T-helper 17 cell (primary cell): ENCODE measurements around the gene ZCCHC2. TPM values are rescaled to one million over a fixed set of nuclear protein-coding genes. Genes with fewer than 3 reads are reported as not detected.

Experiments used
- ATAC-seq: fragments of 150-1000 bp; cut with Tn5 transposase; 2 replicates; pipeline ENCODE4 v1.10.0; 2021; ENCODE audit warnings: mild to moderate bottlenecking, moderate library complexity
- DNase-seq, 3 donors: peaks; one replicate each; pipeline versions ENCODE4 v3.0.0 to v3.0.0-alpha.2; 2020 to 2021
- H3K9me3 ChIP-seq: one replicate; pipeline ENCODE4 v1.7.0; 2013; ENCODE audit warnings: low read length, mild to moderate bottlenecking; ENCODE audit not compliant: control insufficient read depth, poor library complexity, severe bottlenecking
- H3K27ac Mint-ChIP-seq: one replicate; pipeline ENCODE4 v1.8.0; 2022; ENCODE audit warnings: mild to moderate bottlenecking, moderate library complexity, mixed read lengths
- H3K27me3 Mint-ChIP-seq: one replicate; pipeline ENCODE4 v1.8.0; 2022; ENCODE audit warnings: mixed read lengths
- H3K36me3 Mint-ChIP-seq: one replicate; pipeline ENCODE4 v1.8.0; 2022; ENCODE audit warnings: low read depth, mixed read lengths
- H3K4me1 Mint-ChIP-seq: one replicate; pipeline ENCODE4 v1.8.0; 2022; ENCODE audit warnings: mild to moderate bottlenecking, mixed read lengths
- H3K4me3 Mint-ChIP-seq: one replicate; pipeline ENCODE4 v1.8.0; 2022; ENCODE audit warnings: mild to moderate bottlenecking, moderate library complexity, mixed read lengths
- total RNA-seq, 4 donors: library from RNA in 2 of 4; stranded (reverse) in 2 of 4; gene quantifications; one replicate each; pipeline ENCODE4 v1.2.3 and lab custom pipeline; 2022 to 2026

Gene ZCCHC2
- total RNA-seq = 10 to 100 TPM; 69.3 to 71.5 TPM
- 86.7 to 103 reads per million in 2 donors for total RNA-seq (lab: John Stamatoyannopoulos, UW)

DNA sequence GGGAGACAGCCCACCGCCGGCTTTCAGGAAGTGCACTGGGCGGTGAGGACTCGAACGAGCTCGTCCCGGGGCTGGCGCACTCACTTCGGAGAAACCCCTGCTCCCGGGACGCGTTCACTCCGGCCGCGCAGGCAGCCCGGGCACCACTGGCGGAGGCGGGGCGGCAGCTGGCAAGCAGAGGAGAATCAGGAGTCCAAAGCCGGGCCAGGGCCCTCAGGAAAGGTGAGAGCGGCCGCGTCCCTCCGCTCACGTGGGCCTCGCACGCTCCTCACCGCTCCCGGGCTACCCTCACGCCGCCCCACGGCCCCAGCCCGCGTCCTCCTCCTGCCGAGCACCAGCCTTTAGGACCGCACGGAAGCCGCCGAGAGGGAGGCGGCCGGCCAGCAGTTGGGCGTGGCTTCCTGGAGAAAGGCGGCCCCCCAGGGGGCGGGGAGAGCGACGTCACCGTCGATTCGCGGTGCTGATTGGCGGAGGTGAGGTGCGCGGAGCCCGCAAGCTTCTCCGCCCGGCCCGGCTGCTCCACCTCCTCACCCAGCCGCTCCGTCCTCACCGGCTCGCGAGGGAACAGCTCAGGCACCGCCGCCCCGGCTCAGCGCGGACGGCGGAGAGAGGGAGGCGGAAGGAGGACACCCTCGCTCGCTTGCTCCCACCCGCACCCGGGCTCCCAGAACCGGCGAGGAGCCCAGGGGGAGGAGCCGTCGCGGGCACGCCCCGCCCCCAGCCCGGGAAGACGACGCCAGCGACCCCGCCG, at the start of gene ZCCHC2:
Gene ZCCHC2 (plus strand): TSS at position 522 of the 751 bp plus-strand sequence. CDS start 400 bp downstream, outside the sequence.
- H3K36me3 Mint-ChIP-seq = peaks cover 2% of the 10 kb centered on the region
- H3K27me3 Mint-ChIP-seq = no peaks in the 10 kb centered on the region
- no peaks in the 10 kb centered on the region for H3K9me3 ChIP-seq
- peak within 1 kb of the TSS; percentile 89 for H3K27ac Mint-ChIP-seq
- DNase-seq (peak; percentile 97 to 99 (median 97)), ATAC-seq (peak; percentile 82)
- peaks cover 25% of the 10 kb centered on the region for H3K4me1 Mint-ChIP-seq
- H3K4me3 Mint-ChIP-seq = peak within 1 kb of the TSS; percentile 94

DNA sequence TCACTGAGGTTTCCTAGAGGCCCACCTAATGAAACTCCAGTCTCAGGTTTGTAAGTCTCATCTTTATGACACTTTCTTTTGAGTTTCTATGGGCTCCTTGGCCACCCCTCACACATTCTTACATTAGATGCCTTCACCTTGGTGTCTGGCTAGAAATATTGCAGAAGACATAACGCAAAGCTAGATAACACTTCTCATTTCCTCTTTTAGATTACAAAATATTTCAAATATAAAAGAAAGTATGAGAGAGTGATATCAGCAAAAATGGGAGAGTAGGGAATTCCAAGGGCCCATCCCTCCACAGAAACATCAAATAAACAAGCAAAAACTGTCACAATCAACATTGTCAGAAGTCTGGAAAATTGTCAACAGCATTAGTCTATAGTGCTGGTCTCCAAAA, 43.3 kb upstream of the ZCCHC2 start:
- Mint-ChIP-seq H3K4me1 (no peaks in the 10 kb centered on the region), H3K27me3 (peaks cover 17% of the 10 kb centered on the region), H3K36me3 (no peaks in the 10 kb centered on the region), H3K27ac (no peak overlapping the region), H3K4me3 (no peak overlapping the region)
- DNase-seq = no peak
- peaks cover 17% of the 10 kb centered on the region for H3K9me3 ChIP-seq
- no peak for ATAC-seq

DNA sequence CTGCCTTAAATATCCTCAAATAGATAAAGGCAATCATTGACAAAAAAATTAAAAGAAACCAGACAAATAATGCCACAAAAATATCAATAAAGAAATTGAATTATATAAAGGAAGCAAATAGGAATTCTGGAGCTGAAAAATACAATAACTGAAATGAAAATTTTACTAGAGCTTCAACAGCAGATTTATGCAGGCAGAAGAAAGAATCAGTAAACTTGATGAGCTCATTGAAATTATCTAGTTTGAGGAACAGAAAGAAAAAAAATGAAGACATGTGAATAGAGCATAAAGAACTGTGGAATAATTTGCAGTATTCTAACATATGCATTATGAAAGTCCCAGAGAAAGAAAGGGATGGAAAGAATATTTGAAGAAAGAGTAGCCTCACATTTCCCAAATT, 41.9 kb upstream of the ZCCHC2 start:
- no peaks in the 10 kb centered on the region for H3K36me3 Mint-ChIP-seq
- no peak overlapping the region for H3K27ac Mint-ChIP-seq
- DNase-seq (no peak), ATAC-seq (no peak)
- H3K4me1 Mint-ChIP-seq = no peaks in the 10 kb centered on the region
- H3K4me3 Mint-ChIP-seq = no peak overlapping the region
- peaks cover 17% of the 10 kb centered on the region for H3K9me3 ChIP-seq
- H3K27me3 Mint-ChIP-seq = peaks cover 24% of the 10 kb centered on the region

GRCh38 chr18:62484941-62485340, 37.9 kb upstream of the ZCCHC2 start:
- Mint-ChIP-seq H3K27ac (no peak overlapping the region), H3K4me1 (no peaks in the 10 kb centered on the region), H3K36me3 (no peaks in the 10 kb centered on the region), H3K4me3 (no peak overlapping the region), H3K27me3 (peaks cover 37% of the 10 kb centered on the region)
- H3K9me3 ChIP-seq = peaks cover 8% of the 10 kb centered on the region
- ATAC-seq (no peak), DNase-seq (no peak)

GRCh38 chr18:62485684-62486083, 37.1 kb upstream of the ZCCHC2 start:
- DNase-seq (no peak), ATAC-seq (no peak)
- H3K9me3 ChIP-seq = peaks cover 1% of the 10 kb centered on the region
- no peaks in the 10 kb centered on the region for H3K36me3 Mint-ChIP-seq
- no peaks in the 10 kb centered on the region for H3K4me1 Mint-ChIP-seq
- H3K4me3 Mint-ChIP-seq = no peak overlapping the region
- peaks cover 39% of the 10 kb centered on the region for H3K27me3 Mint-ChIP-seq
- H3K27ac Mint-ChIP-seq = no peak overlapping the region

- no peaks in the 10 kb centered on the region for H3K9me3 ChIP-seq
- no peaks in the 10 kb centered on the region for H3K36me3 Mint-ChIP-seq
- H3K27me3 Mint-ChIP-seq = peaks cover 46% of the 10 kb centered on the region
- ATAC-seq (no peak), DNase-seq (no peak)
- H3K27ac Mint-ChIP-seq = no peak overlapping the region
- no peak overlapping the region for H3K4me3 Mint-ChIP-seq
- H3K4me1 Mint-ChIP-seq = peaks cover 3% of the 10 kb centered on the region
Observed at GRCh38 chr18:62486290-62486964, 36.4 kb upstream of the ZCCHC2 start.

DNA sequence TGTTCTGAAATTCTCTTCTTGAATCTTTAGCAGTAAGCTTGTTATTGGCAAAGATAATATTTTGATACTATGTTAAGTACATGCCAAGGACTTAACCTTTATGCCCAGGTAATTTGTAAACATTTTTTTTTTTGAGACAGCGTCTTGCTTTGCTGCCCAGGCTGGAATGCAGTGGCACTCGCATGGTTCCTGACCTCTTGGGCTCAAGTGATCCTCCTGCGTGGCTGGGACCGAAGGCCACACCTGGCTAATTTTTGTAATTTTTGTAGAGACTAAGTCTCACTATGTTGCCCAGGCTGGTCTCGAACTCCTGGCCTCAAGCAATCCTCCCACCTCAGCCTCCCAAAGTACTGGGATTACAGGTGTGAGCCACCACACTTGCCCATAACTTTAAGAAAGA, 35.7 kb upstream of the ZCCHC2 start:
- H3K9me3 ChIP-seq = no peaks in the 10 kb centered on the region
- Mint-ChIP-seq H3K4me3 (no peak overlapping the region), H3K36me3 (no peaks in the 10 kb centered on the region), H3K4me1 (peaks cover 3% of the 10 kb centered on the region), H3K27ac (no peak overlapping the region), H3K27me3 (peaks cover 52% of the 10 kb centered on the region)
- no peak for DNase-seq
- ATAC-seq = no peak

- Mint-ChIP-seq H3K4me3 (no peak overlapping the region), H3K27me3 (peaks cover 54% of the 10 kb centered on the region), H3K27ac (no peak overlapping the region), H3K36me3 (no peaks in the 10 kb centered on the region), H3K4me1 (peaks cover 3% of the 10 kb centered on the region)
- no peaks in the 10 kb centered on the region for H3K9me3 ChIP-seq
- ATAC-seq = no peak
- DNase-seq = no peak
Observed at GRCh38 chr18:62490967-62491695, 31.7 kb upstream of the ZCCHC2 start.

DNA sequence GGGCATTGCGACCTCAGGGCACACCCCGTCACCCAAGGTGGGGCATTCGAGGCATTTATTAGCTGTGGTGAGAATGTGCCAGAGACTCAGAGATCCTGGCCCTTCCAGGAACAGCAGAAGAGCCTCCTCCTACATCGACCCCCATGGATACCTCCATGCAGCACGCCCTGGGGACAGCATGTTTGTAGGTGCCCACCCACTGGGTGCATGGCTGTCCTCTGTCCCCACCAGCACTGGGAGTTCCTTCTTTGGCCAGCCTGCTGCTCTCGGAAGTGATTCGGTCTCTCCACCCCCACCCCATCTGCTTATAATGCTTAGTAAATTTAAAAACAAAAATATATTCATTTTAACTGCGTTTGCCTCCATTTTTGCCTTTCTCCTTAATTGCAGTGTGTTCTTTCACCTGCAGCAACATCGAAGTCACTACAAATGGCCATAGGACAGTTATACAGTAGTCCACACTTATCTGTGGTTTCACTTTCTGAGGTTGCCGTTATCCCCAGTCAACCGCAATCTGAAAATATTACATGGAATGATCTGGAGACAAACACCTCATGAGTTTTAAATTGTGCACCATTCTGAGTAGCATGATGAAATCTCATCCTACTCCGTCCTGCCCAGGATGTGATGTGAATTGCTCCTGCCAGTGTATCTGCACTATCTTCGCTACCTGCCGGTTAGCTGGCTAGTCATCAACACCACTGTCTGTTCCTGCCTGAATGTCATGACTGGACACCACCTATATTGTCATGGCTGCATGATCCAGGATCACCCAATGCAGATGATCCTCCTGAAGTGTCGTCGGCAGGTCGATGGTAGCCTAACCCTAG, 29.6 kb upstream of the ZCCHC2 start:
- H3K9me3 ChIP-seq = no peaks in the 10 kb centered on the region
- H3K36me3 Mint-ChIP-seq = no peaks in the 10 kb centered on the region
- ATAC-seq = no peak

GRCh38 chr18:62494764-62495163, 28.1 kb upstream of the ZCCHC2 start:
- no peaks in the 10 kb centered on the region for H3K9me3 ChIP-seq
- H3K27me3 Mint-ChIP-seq = peaks cover 39% of the 10 kb centered on the region
- ATAC-seq (no peak), DNase-seq (no peak)
- H3K27ac Mint-ChIP-seq = no peak overlapping the region
- no peaks in the 10 kb centered on the region for H3K36me3 Mint-ChIP-seq
- no peak overlapping the region for H3K4me3 Mint-ChIP-seq
- peaks cover 3% of the 10 kb centered on the region for H3K4me1 Mint-ChIP-seq

More for the DNA sequence above, 29.6 kb upstream of the ZCCHC2 start:
- DNase-seq = no peak
- Mint-ChIP-seq H3K27ac (no peak overlapping the region), H3K27me3 (peaks cover 49% of the 10 kb centered on the region), H3K4me1 (peaks cover 3% of the 10 kb centered on the region), H3K4me3 (no peak overlapping the region)

GRCh38 chr18:62496262-62496661, 26.6 kb upstream of the ZCCHC2 start:
- no peaks in the 10 kb centered on the region for H3K9me3 ChIP-seq
- Mint-ChIP-seq H3K4me1 (no peaks in the 10 kb centered on the region), H3K4me3 (no peak overlapping the region), H3K27ac (no peak overlapping the region), H3K27me3 (peaks cover 31% of the 10 kb centered on the region), H3K36me3 (no peaks in the 10 kb centered on the region)
- DNase-seq (no peak), ATAC-seq (no peak)

DNA sequence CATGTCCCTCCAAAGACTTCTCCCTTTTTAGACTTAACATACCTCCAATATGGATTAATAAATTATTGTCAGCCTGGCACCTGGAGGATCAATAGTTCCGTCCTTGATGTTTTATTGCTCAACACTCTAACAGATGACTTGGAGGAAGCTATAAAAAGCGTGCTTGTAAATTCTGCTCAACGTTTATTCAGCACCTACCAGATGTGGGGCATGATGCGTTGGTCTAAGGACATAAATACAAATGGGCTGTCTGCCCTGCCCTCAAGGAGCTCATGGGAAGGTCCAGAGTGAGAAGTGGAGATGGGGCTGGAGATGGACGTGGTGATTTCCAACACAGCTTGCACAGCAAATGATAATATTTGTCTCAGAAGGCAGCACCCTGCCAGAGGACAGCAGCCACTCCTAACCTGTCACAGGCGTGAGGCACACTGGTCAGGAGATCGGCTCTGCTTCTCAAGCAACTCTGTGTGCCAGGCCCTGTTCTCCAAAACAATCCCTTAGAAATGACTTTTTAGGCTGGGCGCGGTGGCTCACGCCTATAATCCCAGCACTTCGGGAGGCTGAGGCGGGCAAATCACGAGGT, 25.5 kb upstream of the ZCCHC2 start:
- no peak overlapping the region for H3K27ac Mint-ChIP-seq
- peaks cover 2% of the 10 kb centered on the region for H3K36me3 Mint-ChIP-seq
- ATAC-seq (no peak), DNase-seq (no peak)
- no peaks in the 10 kb centered on the region for H3K9me3 ChIP-seq
- no peak overlapping the region for H3K4me3 Mint-ChIP-seq
- H3K27me3 Mint-ChIP-seq = peaks cover 24% of the 10 kb centered on the region
- no peaks in the 10 kb centered on the region for H3K4me1 Mint-ChIP-seq
